Panc1 (cell line): ENCODE measurements around the gene SCD5. TPM values are rescaled to one million over a fixed set of nuclear protein-coding genes. Genes with fewer than 3 reads are reported as not detected.

Experiments used
- ATAC-seq: fragments of 200-7000 bp; cut with Tn5 transposase; 2 replicates; pipeline ENCODE4 v1.9.1; 2020; ENCODE audit warnings: mild to moderate bottlenecking, moderate library complexity
- BruUV-seq: library from RNA; stranded (reverse); fragments of 400-500 nt; replicated peaks from 2 replicates; lab custom pipeline; 2021; lab: Mats Ljungman, UMichigan
- CTCF ChIA-PET: fragments of 300-600 bp; sonication (Branson Sonifier 250); formaldehyde crosslinking; loops from one replicate; lab custom pipeline; 2022; ENCODE audit warnings: antibody characterized with exemption; lab: Charles Lee
- POLR2A ChIA-PET: fragments of 300-600 bp; sonication (Branson Sonifier 250); formaldehyde crosslinking; loops from one replicate; lab custom pipeline; 2022; ENCODE audit warnings: antibody characterized with exemption; lab: Charles Lee
- DNase-seq: peaks from one replicate; pipeline ENCODE4 v3.0.0-alpha.2; 2010; ENCODE audit warnings: low read depth, low spot score
- H3K27ac ChIP-seq: 2 replicates; pipeline ENCODE4 v1.5.1; 2011; ENCODE audit warnings: mild to moderate bottlenecking, low read length, inconsistent platforms
- H3K27me3 ChIP-seq: fragments of 200-500 bp; sonication (Bioruptor generic); 2 replicates; pipeline ENCODE4 v1.6.0; 2014; ENCODE audit warnings: low read length, inconsistent platforms; ENCODE audit not compliant: control insufficient read depth, insufficient read depth
- H3K36me3 ChIP-seq: fragments of 200-500 bp; sonication (Bioruptor generic); 2 replicates; pipeline ENCODE4 v1.5.1; 2014; ENCODE audit warnings: inconsistent platforms, mild to moderate bottlenecking, low read length, moderate library complexity; ENCODE audit not compliant: control insufficient read depth, insufficient read depth
- H3K4me1 ChIP-seq: 2 replicates; pipeline ENCODE4 v1.5.1; 2011; ENCODE audit warnings: inconsistent platforms, mild to moderate bottlenecking, low read length, moderate library complexity; ENCODE audit not compliant: control insufficient read depth, insufficient read depth
- H3K4me3 ChIP-seq, 2 experiments: 2 replicates each; pipeline ENCODE4 v1.5.1; 2011 to 2012; ENCODE audit warnings: low read depth in 2 of 2, low read length in 2 of 2, mild to moderate bottlenecking in 2 of 2, inconsistent platforms in 1 of 2, moderate library complexity in 1 of 2
- H3K9me3 ChIP-seq: fragments of 200-500 bp; sonication (Bioruptor generic); 2 replicates; pipeline ENCODE4 v1.5.1; 2014; ENCODE audit warnings: low read depth, mild to moderate bottlenecking, inconsistent platforms, low read length, moderate library complexity; ENCODE audit not compliant: control insufficient read depth, insufficient read depth
- POLR2AphosphoS5 ChIP-seq: IDR thresholded peaks from 2 replicates; pipeline ENCODE4 v1.6.1; 2012; ENCODE audit warnings: mild to moderate bottlenecking, low read depth, low read length, moderate library complexity
- SIN3A ChIP-seq: IDR thresholded peaks from 2 replicates; pipeline ENCODE4 v1.6.1; 2012; ENCODE audit warnings: low read depth, mild to moderate bottlenecking, low read length, moderate library complexity, borderline replicate concordance; ENCODE audit not compliant: insufficient read depth
- TCF7L2 ChIP-seq: IDR thresholded peaks from 2 replicates; pipeline ENCODE4 v1.6.1; 2011; ENCODE audit warnings: mild to moderate bottlenecking, low read depth, low read length, inconsistent platforms
- in situ Hi-C: cut with HindIII; loops from 2 replicates; pipeline ENCODE4 v1.10.0; 2016; ENCODE audit warnings: low sequenced_read_pairs, low pct_unique_long_range_greater_than_20kb
- intact Hi-C: fragments of 100-400 bp; cut with micrococcal nuclease; formaldehyde crosslinking; loops from one replicate; pipeline ENCODE4 v1.10.0; 2022; ENCODE audit not compliant: unreplicated experiment
- total RNA-seq: library from RNA; stranded (reverse); gene quantifications from one replicate; pipeline ENCODE4 v1.2.1, GENCODE V29; 2021; ENCODE audit not compliant: unreplicated experiment
- TF ChIP-seq, protein P1 (sequence below): fragments of 450-650 bp; IDR thresholded peaks from 2 replicates; pipeline ENCODE4 v1.5.1; 2017; ENCODE audit warnings: mild to moderate bottlenecking
- TF ChIP-seq, protein P2 (sequence below), 2 experiments: IDR thresholded peaks; 2 replicates each; pipeline ENCODE4 v1.6.1; 2011 to 2012; ENCODE audit warnings: low read depth in 2 of 2, control low read depth in 1 of 2, low read length in 1 of 2, mild to moderate bottlenecking in 1 of 2, moderate library complexity in 1 of 2; ENCODE audit not compliant: insufficient read depth in 1 of 2

SCD5 gene
- total RNA-seq, 1 experiment from 2014 or later: 2.0 TPM

- Histone ChIP-seq H3K4me3 (no peak overlapping the region), H3K27ac (no peak overlapping the region), H3K36me3 (no peaks in the 10 kb centered on the region), H3K27me3 (no peaks in the 10 kb centered on the region), H3K9me3 (no peaks in the 10 kb centered on the region), H3K4me1 (no peaks in the 10 kb centered on the region)
- no TSS peak for BruUV-seq
- ChIA-PET CTCF (no interaction called here), POLR2A (no interaction called here)
- DNase-seq (no peak), ATAC-seq (no peak)
- TF ChIP-seq, protein P1, sequence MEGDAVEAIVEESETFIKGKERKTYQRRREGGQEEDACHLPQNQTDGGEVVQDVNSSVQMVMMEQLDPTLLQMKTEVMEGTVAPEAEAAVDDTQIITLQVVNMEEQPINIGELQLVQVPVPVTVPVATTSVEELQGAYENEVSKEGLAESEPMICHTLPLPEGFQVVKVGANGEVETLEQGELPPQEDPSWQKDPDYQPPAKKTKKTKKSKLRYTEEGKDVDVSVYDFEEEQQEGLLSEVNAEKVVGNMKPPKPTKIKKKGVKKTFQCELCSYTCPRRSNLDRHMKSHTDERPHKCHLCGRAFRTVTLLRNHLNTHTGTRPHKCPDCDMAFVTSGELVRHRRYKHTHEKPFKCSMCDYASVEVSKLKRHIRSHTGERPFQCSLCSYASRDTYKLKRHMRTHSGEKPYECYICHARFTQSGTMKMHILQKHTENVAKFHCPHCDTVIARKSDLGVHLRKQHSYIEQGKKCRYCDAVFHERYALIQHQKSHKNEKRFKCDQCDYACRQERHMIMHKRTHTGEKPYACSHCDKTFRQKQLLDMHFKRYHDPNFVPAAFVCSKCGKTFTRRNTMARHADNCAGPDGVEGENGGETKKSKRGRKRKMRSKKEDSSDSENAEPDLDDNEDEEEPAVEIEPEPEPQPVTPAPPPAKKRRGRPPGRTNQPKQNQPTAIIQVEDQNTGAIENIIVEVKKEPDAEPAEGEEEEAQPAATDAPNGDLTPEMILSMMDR: no peak
- TF ChIP-seq, protein P2, sequence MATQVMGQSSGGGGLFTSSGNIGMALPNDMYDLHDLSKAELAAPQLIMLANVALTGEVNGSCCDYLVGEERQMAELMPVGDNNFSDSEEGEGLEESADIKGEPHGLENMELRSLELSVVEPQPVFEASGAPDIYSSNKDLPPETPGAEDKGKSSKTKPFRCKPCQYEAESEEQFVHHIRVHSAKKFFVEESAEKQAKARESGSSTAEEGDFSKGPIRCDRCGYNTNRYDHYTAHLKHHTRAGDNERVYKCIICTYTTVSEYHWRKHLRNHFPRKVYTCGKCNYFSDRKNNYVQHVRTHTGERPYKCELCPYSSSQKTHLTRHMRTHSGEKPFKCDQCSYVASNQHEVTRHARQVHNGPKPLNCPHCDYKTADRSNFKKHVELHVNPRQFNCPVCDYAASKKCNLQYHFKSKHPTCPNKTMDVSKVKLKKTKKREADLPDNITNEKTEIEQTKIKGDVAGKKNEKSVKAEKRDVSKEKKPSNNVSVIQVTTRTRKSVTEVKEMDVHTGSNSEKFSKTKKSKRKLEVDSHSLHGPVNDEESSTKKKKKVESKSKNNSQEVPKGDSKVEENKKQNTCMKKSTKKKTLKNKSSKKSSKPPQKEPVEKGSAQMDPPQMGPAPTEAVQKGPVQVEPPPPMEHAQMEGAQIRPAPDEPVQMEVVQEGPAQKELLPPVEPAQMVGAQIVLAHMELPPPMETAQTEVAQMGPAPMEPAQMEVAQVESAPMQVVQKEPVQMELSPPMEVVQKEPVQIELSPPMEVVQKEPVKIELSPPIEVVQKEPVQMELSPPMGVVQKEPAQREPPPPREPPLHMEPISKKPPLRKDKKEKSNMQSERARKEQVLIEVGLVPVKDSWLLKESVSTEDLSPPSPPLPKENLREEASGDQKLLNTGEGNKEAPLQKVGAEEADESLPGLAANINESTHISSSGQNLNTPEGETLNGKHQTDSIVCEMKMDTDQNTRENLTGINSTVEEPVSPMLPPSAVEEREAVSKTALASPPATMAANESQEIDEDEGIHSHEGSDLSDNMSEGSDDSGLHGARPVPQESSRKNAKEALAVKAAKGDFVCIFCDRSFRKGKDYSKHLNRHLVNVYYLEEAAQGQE (IDR thresholded peaks at IDR 0.05; ENCODE audit: insufficient read depth in 1 of 2, low read depth in 2 of 2, low read length in 1 of 2): no peak
- TF ChIP-seq TCF7L2: no peak
- no peak for TF ChIP-seq POLR2AphosphoS5
- TF ChIP-seq SIN3A: no peak
- intact Hi-C loops: no loop called here
- in situ Hi-C loops: no loop called here
These were observed 152.5 kb downstream of the SCD5 start for GRCh38 chr4:82645936-82646565.

- CTCF ChIA-PET: no interaction called here
- H3K4me3 ChIP-seq: no peak overlapping the region
- H3K27ac ChIP-seq: no peak overlapping the region
- POLR2A ChIA-PET: no interaction called here
- H3K27me3 ChIP-seq: no peaks in the 10 kb centered on the region
- H3K9me3 ChIP-seq: no peaks in the 10 kb centered on the region
- no peak for DNase-seq
- intact Hi-C loops: no loop called here
- no peaks in the 10 kb centered on the region for H3K36me3 ChIP-seq
- in situ Hi-C loops: no loop called here
- ATAC-seq: no peak
- TF ChIP-seq SIN3A (no peak), TCF7L2 (no peak), POLR2AphosphoS5 (no peak)
- TF ChIP-seq, protein P2 (IDR thresholded peaks at IDR 0.05; ENCODE audit: insufficient read depth in 1 of 2, low read depth in 2 of 2, low read length in 1 of 2): no peak
- TF ChIP-seq, protein P1: no peak
- no peaks in the 10 kb centered on the region for H3K4me1 ChIP-seq
- BruUV-seq: no TSS peak
These were observed 153.9 kb downstream of the SCD5 start for GRCh38 chr4:82644734-82645126.
